Activated T-cell treated with anti-CD3 and anti-CD28 coated beads for 24 hours (primary cell): ENCODE measurements around the gene ADGRD1.
"Not testable (repeated sequence)": the region's sequence is repeated elsewhere in the genome, so short reads cannot be mapped to it uniquely, and the experiment has no call there.

Source experiments
- DNase-seq: peaks from one replicate; pipeline ENCODE4 v3.0.0-alpha.2; 2020; ENCODE audit warnings: low read depth

ADGRD1 gene

GRCh38 chr12:130937546-130937945, 16.2 kb upstream of the ADGRD1 start:
- not testable (repeated sequence) for DNase-seq

DNA sequence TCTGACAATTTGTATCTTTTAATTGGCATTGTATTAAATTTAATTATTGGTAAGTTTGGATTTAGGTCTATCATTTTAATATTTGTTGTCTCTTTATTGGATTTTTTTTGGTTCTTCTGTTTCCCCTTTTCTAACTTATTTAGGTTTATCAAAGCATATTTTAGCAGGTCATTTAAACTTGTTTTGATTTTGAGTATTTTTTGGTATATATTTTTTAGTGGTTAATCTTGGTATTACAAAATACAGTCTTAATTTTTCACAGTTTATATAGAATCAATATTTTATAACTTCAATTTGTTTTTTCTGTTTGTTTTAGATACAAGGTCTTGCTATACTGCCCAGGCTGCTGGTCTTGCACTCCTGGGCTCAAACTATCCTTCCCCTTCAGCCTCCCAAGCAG, 15.5 kb upstream of the ADGRD1 start:
- no peak for DNase-seq

GRCh38 chr12:130944878-130945277, 8.8 kb upstream of the ADGRD1 start:
- DNase-seq, result no peak

- no peak for DNase-seq
These were observed 7.8 kb upstream of the ADGRD1 start for GRCh38 chr12:130945786-130946492.

DNA sequence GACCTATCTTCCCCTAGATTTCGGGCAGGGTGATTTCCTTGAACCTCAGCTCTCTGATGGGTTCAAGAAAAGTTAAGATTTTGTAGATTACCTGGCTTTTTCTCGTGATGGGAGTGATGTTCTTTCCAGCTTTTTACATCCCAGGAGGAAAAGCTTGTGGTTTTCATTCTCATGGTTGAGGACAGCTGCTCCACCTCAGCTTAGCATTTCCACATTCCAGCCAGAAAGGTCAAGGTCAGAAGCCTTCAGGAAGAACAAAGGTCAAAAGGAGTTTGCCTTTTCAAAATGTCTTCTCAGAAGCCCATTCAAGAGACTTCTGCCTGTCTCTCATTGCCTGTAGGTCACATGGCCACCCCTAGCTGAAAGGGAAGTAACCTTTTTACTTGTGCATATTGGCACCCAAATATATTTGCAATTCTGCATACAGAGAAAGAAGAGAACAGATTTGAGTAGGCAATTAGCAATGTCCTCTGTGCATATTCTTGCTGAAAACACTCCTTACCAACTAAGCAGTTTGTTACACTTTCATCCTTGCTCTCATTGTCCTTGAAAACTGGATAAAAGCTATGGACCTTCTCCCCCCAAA, 6.6 kb upstream of the ADGRD1 start:
- no peak for DNase-seq

DNA sequence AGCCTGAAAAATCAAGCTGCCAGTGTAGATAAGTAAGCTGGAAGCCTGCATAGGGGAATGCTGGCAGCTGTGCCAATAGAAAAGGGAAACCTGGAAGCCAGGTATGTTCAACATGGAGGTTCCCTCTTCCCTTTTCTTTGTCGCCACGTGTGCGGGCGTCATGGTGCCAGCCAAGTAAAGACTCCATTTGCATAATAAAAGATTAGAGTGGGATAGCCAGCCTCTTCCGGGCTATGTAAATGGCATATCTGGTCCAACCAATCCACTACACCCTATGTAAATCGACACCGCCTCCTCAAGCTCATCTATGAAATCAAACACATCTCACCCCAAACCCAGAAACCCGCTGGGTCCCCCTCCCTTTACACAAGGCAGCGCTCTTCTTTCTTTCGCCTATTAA, 5.6 kb upstream of the ADGRD1 start:
- DNase-seq, result no peak

- DNase-seq, result no peak
These were observed 5.0 kb upstream of the ADGRD1 start for GRCh38 chr12:130948751-130949150.

GRCh38 chr12:130949806-130950205, 3.9 kb upstream of the ADGRD1 start:
- DNase-seq, result no peak

DNA sequence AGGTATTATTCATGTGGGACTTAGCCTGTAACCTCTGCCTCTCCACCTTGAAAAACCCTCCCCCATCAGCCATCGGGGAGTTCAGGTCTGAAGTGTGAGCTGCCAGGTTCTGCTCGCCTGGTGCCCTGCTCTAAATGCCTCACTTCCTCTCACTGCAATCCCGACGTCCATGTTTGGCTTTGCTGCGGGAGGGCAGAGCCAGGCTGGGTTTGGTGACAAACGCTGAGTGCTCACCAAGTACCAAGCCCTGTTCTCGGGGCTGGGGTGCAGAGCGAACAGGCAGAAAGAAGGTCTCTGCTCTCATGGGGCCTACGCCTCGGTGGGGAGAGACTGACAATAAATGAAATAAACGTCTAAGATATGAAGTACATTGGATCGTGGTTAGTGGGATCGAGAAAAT, 2.1 kb upstream of the ADGRD1 start:
- DNase-seq, result no peak

GRCh38 chr12:130952171-130952954, 1.3 kb upstream of the ADGRD1 start:
- DNase-seq, result no peak

- no peak for DNase-seq
These were observed 781 bp downstream of the ADGRD1 start for GRCh38 chr12:130954544-130954831.

- no peak for DNase-seq
These were observed 1.6 kb downstream of the ADGRD1 start for GRCh38 chr12:130955238-130955816.

GRCh38 chr12:130956009-130956408, 2.3 kb downstream of the ADGRD1 start:
- DNase-seq, result no peak

GRCh38 chr12:130956456-130957303, 3.0 kb downstream of the ADGRD1 start:
- no peak for DNase-seq

- no peak for DNase-seq
These were observed 3.6 kb downstream of the ADGRD1 start for GRCh38 chr12:130957304-130957621.

GRCh38 chr12:130958557-130959140, 4.9 kb downstream of the ADGRD1 start:
- DNase-seq, result no peak

- no peak for DNase-seq
These were observed 5.9 kb downstream of the ADGRD1 start for GRCh38 chr12:130959632-130960031.

DNA sequence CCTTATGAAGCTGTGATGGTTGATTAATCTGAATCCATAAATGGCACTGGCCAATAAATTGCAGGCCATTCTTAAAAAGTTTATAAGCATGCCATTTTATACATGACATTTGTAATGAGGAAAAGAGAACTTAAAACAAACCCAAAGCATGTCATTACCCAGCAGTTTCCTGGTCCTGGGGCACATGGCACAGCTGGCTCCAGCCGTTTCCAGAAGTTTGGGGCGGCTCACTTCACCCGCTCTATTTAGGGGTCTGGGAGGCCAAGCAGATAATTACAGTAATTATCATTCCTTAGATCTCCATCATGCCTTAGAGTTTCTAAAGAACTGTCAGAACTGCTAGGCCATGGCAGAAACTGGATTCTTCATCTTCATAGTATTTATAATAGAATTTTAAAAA, 6.4 kb downstream of the ADGRD1 start:
- DNase-seq, result no peak

DNA sequence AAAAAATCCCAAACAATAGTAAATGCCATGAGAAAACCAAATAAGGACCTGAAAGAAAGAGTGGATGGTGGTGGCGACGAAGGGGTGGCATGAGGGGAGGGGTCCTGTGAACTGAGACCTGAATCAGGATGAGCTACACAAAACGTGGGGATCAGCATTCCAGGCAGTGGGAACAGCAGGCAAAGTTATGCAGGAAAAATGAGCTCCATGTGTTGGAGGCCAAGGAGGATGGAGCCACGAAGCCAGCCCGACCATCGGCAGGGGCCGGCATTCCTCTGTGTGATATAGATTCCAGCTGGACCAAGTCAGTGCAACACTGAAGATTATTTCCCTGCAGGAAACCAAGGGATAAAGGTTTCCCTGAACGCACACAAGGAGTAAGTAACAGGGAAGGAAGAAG, 7.1 kb downstream of the ADGRD1 start:
- no peak for DNase-seq

- DNase-seq, result no peak
These were observed 8.3 kb downstream of the ADGRD1 start for GRCh38 chr12:130961921-130962451.

- no peak for DNase-seq
These were observed 11.5 kb downstream of the ADGRD1 start for GRCh38 chr12:130965214-130965613.

DNA sequence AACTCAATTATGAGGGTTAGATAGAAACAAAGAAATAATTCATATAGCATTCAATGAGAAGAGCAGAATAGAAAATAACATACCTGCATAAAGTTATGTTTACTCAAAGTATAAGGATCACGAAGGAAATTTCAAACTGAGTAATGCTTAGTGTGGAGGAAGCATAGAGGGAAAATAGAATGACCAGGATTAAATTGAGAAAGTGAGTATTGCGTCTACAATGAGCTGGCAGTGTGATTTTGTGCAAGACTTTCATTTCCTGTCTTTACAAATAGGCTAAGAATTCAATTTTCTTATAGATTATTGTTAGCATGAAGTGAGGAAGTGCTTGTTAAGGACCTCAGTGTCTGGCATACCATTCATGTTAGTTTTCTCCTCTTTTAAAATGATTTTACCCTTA, 12.0 kb downstream of the ADGRD1 start:
- no peak for DNase-seq
